Smooth muscle cell of the umbilical artery (primary cell): ENCODE results near the gene TCF7L2. TPM values are rescaled to one million over a fixed set of nuclear protein-coding genes. Genes with fewer than 3 reads are reported as not detected.

Source experiments
- total RNA-seq: library from RNA; depleted of rRNA; stranded (reverse); fragments of >200 nt; gene quantifications from 2 replicates; pipeline ENCODE4 v1.2.3, GENCODE V29; 2014

Gene TCF7L2
- total RNA-seq: 2.6 and 4.5 TPM in 2 replicates

GRCh38 chr10:112949875-112950507 lies at the start of gene TCF7L2:
Gene TCF7L2, plus strand, starts transcription at chr10:112950247. Its CDS starts 510 bp downstream, at chr10:112950757.

